Measurements from ENCODE around the gene ACSF3.
A peak's percentile ranks its signal among the peaks of the same experiment; 100 is the strongest.
"Not testable (repeated sequence)": the region's sequence is repeated elsewhere in the genome, so short reads cannot be mapped to it uniquely, and the experiment has no call there.

The ACSF3 gene

DNA sequence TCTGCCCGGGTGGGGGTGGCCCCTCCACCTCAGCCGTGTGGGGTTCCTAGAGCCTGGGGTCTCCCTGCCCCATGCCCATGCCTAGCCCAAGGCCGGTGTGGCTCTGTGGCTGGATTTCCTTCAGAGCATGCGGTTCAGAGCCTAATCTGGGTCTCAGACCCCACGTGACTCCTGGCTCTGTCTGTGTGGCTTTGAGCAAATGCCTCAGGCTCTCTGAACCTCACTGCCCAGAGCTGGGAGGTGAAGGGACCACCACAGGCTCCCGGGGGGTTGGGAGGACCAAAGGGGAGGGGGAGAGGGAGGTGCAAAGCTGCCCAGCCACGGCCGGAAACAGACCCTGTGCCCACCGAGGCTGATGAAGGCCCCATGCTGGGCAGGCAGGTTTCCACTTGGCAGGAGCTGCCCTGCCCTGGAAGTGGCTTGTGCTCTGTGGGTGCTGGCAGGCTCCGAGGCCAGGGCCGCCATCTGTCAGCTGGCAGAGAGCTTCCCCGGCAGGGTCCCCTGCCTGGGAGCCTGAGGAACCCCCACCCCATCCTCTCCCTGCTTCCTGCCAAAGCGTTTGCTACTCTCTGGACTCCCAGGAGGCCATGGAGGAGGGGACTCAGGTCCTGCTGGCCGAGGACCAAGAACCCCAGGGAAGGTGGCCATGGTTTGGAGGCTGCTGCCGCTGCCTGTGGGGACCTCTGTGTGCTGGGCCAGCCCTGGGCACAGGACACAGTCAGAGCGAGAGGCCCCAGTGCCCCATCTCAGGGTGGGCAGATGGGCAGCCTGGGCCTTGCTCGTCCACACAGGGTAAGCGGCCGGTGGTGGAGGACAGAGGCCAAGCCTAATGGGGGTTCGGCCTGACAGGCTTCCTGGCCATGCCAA is 81.9 kb downstream of the ACSF3 start:
- DNase-seq = no peak

DNA sequence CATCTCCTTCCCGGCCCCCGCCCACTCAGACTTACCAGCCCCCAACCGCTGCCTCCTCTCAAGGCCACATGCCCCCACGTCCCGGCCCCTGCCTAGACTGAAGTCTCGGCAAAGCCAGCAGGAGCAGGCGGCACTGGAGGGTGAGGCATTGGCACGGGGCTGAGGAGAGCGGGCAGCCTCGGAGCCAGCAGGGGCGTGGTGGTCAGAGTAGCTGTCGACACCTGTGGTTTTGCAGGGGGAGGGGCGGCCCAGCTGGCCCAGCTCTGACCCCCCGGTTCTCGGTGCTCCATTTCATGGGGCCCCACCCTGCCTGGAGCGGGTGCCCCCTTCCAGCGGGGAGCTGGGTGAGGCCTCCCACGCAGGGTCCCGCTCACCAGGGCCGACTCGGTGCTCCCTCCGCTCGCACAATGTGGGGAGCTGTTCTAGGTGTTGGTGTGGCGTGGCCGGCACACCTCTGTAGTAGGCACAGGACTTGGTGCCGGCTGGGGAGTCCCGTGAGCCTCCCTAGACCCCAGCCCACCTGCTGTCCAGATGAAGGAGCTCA is 82.6 kb downstream of the ACSF3 start:
- no peak for DNase-seq

DNA sequence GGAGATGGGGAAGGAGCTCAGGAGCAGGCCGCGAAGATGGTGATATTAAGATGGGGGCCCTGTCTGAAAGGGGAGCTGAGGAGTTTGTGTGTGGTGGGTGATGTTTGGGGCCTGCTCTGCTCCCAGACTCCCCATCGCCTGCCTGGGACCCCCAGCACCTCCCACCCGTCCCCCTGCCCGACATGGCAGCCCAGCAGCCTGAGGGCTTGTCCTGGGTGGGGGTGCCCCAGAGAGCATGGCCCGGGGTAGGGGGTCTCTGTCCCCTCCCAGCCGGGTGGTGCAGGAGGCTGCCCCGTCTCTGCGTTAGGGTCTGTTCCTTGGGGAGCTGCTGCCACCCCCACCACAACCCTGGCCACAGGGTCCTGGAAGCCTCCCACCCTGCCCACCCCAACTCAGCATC is 83.1 kb downstream of the ACSF3 start:
- DNase-seq = no peak

DNA sequence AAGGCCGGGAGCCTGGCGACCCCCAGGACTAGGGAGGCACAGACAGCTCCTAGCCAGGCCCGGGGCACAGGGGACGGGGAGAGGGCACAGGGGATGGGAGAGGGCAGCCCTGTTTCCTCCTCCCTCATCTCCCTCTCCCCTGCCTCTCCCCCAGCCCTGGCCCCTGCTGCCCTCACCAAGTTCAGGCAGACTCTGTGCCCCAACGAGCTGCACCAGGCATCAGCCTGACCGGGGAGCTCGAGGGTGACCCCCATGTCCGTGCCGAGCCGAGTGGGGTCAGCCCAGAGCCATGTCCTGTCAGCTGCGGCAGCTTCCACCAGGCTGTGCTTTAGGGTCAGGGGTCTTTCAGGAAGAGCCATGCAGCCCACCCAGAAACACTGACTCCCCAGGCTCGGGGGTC is 83.8 kb downstream of the ACSF3 start:
- DNase-seq = no peak

DNA sequence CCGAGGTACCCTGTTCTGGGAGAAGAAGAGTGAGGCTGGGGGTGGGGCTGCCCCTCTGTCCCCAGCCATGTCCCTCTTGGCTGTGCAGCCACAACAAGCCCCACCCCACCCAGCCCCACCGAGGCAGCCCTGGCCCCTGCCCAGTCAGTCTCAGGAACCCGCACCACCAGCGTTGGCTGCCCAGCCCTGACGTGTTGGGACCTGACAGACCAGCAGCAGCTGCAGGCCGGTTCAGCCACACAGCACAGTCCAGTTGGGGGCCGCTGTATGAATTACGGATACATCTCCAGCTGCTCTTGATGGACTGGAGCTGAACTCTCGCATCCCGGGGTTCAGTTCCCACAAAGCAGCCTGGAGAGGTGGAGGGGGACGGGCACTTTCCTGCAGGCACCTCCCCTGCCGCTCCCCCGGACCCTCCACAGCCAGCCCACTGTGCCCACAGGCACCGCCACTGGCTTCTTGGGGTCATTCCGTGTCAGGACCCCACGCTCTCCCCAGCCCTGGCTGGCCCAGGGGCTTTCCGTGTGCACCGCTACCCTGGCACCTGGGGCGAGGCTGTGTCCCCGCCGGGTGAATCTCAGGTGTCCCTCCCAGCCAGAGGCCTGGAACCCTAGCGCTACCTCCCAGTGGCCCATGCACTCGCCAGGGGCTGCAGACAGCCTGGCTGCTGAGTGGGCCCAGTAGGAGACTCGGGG is 84.9 kb downstream of the ACSF3 start:
- no peak for DNase-seq

DNA sequence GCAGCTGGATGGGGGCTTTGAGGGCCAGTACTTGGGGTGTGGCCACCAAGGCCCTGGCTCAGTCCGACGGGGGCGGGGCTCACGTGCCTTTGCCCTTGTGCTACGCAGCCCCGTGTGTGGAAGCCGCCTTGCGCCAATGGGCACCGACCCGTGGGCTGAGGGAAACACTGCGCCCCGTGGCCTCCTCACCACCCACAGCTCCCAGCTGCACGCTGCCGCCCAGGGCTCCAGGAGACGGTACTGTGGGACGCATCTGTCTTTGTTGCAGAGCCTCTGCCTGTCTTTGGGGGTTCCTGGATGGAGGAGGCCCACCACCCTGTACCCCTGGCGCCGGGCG is 85.5 kb downstream of the ACSF3 start:
- DNase-seq = no peak

DNA sequence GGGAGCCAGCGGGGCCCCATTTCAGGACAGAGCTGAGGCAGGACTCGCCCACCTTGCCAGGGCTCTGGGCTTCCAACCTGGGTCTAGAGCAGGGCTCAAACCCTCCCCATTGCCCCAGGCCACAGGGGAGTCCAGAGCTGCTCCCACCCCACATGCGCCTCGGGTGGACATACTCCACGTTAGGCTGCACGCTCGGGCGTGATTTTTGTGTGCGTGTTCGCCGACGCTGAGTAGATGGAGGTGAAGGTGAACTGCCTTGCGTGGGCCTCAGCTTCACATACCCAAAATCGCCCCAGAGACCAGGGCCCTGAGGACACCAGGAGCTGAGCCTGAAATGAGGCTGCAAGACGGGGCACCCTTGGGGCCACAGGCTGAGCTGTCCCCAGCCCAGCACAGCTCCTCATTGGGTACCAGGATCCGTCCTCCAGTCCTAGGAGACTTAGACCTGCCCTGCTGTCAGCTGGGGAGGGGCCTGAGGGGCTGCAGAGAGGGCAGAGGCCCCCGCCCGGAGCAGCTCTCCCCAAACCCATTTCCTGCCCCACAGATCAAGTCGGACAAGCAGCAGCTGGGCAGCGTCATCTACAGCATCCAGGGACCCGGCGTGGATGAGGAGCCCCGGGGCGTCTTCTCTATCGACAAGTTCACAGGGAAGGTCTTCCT is 86.1 kb downstream of the ACSF3 start:
- DNase-seq = no peak

DNA sequence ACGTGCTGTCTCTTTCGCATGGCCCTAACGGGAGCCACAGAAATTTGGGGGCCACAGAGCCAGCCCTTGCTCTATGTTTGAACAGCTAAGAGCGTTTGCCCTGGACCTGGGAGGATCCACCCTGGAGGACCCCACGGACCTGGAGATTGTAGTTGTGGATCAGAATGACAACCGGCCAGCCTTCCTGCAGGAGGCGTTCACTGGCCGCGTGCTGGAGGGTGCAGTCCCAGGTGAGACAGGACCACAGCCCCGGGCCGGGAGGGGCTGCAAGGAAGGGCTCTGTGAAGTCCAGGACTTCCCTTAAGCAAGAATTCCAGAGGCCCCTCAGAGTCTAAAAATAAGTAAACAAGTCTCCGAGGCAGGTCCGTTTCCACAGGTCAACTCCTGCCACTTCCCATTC is 89.8 kb downstream of the ACSF3 start:
- DNase-seq = no peak

DNA sequence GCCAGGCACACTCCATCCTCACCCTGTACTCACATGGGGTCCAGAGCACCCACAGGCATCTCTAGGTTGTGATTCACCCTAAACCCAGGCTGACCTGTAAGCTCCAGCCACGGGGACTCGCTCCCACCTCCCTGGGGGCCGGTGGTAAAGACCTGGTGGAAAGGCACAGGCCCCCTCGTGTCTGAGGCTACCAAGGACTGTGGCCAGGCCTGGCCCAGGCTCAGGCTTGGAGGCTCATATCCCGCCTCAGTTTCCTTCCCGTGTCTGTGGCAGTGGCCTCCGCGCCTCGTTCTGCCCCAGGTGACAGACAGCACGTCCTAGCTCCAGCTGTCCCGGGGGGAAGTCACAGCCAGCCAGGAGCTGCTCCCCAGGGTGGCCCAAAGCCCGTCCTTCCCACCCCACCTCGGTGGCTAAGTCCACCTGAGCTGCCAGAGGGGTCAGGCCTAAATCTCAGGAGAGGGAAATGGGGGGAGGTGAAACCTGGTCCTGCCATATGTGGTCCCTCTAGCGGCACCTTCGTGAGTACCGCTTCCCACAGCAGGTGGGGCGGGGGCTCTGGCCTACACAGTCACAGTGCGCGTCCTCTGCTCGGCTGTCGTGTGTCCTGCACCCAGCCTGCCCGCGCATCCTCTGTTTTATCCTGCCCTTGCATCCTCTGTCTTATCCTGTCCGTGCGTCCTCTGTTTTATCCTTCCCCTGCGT is 90.5 kb downstream of the ACSF3 start:
- DNase-seq = no peak

DNA sequence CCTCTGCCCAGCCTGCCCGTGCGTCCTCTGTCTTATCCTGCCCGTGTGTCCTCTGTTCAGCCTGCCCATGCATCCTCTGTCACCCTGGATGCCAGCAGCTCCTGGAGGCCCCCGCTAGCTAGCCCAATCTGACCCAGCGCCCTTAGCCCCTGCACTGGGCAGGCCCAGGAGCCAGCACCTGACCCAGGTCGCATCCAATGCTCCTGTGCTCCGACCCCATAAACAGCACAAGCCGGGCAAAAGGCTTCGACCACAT is 91.0 kb downstream of the ACSF3 start:
- no peak for DNase-seq

DNA sequence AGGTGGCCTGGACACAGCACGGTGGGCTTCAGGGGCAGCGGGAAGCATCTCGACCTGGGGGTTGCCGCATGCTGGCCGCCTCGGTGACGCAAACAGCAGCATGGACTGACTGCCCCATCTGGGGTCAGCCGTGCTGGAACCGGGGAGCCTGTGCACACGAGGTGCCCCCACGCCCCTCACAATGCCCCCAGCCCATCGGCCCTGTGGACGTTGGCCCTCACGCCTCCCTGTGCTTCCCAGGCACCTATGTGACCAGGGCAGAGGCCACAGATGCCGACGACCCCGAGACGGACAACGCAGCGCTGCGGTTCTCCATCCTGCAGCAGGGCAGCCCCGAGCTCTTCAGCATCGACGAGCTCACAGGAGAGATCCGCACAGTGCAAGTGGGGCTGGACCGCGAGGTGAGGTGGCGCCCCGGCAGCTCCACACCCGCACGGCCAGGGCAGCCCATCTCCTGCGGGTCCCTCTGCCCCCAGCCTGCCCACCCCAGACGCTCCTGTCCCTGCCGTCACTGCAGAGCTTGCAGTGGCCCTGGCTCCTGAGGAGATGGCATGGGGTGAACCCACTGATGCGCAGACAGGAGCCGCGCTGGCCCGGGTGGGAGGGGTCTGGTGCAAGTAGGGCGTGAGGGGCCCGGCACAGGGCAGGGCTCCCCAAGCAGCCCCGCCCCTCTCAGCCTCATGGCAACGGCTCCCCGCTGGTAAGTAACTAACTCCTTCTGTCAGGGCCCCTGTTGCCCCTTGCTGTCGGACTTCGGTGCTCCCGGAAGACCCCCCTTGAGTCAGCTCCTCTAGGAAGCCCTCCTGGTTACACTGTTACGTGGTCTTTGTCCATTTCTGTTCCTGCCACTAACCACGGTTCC is 91.5 kb downstream of the ACSF3 start:
- no peak for DNase-seq

DNA sequence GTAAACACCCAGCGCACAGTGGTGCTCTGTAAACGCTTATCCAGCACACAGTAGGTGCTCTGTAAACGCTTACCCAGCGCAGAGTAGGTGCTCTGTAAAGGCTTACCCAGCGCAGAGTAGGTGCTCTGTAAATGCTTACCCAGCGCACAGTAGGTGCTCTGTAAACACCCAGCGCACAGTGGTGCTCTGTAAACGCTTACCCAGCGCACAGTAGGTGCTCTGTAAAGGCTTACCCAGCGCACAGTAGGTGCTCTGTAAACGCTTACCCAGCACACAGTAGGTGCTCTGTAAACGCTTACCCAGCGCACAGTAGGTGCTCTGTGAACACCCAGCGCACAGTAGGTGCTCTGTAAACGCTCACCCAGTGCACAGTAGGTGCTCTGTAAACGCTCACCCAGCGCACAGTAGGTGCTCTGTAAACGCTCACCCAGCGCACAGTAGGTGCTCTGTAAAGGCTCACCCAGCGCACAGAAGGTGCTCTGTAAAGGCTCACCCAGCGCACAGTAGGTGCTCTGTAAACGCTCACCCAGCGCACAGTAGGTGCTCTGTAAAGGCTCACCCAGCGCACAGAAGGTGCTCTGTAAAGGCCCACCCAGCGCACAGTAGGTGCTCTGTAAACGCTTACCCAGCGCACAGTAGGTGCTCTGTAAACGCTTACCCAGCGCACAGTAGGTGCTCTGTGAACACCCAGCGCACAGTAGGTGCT is 92.4 kb downstream of the ACSF3 start:
- not testable (repeated sequence) for DNase-seq

DNA sequence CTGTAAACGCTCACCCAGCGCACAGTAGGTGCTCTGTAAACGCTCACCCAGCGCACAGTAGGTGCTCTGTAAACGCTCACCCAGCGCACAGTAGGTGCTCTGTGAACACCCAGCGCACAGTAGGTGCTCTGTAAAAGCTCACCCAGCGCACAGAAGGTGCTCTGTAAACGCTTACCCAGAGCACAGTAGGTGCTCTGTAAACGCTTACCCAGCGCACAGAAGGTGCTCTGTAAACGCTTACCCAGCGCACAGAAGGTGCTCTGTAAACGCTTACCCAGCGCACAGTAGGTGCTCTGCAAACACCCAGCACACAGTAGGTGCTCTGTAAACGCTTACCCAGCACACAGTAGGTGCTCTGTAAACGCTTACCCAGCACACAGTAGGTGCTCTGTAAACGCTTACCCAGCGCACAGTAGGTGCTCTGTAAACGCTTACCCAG is 93.0 kb downstream of the ACSF3 start:
- DNase-seq = not testable (repeated sequence)

DNA sequence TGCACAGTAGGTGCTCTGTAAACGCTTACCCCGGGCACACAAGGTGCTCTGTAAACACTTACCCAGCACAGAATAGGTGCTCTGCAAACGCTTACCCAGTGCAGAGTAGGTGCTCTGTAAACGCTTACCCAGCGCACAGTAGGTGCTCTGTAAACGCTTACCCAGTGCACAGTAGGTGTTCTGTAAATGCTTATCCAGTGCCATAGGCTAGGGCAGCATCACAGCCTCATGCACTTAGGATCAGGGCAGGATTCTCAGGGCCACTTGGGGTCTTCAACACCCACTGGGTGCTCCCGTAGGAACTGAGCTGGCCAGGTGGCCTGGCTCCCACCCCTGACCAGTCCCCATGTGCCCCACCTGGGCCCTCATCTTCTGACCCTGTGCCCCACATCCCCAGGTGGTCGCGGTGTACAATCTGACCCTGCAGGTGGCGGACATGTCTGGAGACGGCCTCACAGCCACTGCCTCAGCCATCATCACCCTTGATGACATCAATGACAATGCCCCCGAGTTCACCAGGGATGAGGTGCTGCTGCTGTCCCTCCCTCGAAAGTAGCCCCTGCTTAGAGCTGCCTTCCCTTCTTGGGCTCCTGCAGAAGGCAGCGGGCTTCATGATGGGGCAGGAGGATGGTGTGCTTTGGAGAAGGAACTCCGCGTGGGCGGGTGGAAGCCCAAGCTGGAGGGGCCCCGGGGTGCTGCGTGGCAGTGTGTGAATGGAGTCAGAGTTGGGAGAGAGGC is 93.5 kb downstream of the ACSF3 start:
- peak; percentile 59 for DNase-seq

DNA sequence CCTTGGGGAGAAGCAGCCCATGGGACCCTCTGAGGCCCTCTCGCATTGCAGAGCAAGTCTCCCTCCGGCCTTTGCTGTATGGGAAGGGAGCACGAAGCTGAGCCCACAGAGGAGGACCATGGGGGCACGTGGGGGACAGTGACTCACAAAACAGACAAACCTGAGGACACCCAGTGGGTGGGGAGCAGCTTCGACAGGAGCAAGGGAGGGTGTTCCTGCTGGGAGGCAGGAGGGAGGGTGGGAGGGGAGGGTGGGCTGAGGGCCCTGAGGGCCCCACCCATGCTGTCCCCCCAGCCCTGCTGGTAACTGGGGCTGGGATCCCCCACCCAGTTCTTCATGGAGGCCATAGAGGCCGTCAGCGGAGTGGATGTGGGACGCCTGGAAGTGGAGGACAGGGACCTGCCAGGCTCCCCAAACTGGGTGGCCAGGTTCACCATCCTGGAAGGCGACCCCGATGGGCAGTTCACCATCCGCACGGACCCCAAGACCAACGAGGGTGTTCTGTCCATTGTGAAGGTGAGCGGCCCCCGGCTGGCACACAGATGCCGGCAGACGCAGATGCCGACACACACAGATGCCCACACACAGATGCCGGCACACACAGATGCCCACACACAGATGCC is 94.2 kb downstream of the ACSF3 start:
- DNase-seq = no peak

DNA sequence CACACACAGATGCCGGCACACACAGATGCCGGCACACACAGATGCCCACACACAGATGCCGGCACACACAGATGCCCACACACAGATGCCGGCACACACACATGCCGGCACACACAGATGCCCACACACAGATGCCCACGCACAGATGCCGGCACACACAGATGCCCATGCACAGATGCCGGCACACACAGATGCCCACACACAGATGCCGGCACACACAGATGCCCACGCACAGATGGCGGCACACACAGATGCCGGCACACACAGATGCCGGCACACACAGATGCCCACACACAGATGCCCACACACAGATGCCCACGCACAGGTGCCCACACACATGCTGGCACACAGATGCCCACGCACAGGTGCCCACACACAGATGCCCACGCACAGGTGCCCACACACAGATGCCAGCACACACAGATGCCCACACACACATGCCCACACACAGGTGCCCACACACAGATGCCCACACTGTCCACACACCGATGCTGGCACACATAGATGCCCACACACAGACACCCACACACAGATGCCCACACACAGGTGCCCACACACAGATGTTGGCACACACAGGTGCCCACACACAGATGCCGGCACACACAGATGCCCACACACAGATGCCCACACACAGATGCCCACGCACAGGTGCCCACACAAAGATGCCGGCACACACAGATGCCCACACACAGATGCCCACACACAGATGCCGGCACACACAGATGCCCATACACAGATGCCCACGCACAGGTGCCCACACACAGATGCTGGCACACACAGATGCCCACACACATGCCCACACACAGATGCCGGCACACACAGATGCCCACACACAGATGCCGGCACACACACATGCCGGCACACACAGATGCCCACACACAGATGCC is 95.1 kb downstream of the ACSF3 start:
- not testable (repeated sequence) for DNase-seq

DNA sequence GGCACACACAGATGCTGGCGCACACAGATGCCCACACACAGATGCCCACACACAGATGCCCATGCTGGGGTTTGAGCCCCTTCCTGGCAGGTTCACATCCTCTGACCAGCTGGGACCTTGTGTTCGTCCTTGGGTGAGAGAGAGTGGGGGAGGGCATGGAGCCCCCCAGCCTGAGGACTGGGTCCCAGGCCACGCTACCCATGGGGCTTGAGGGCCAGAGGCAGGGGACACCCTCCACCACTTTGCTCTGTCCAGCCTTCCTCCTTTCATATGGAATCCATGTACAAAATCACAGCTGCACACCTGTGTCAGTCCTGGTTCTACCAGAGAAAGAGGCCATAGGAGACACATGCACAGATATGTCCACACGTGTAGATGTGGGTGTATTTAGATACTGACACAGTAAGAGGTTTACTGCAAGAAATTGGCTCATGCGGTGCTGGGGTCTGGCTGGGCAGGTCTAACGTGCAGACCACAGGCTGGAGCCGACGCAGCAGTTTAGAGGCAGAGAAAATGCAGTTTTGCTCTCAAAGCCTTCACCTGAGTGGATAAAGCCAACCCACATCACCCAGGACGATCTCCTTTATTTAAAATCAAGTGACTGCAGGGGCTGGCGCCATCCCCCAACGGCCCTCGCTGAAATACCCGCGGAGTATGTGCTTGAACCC is 95.8 kb downstream of the ACSF3 start:
- DNase-seq = no peak
